Fibroblast of pulmonary artery (primary cell): ENCODE measurements around the gene HCN2.

ENCODE experiments used
- DNase-seq: peaks from one replicate; pipeline ENCODE4 v3.0.0-alpha.2; 2010; ENCODE audit warnings: low read depth
- H3K4me3 ChIP-seq: replicated peaks from 2 replicates; pipeline ENCODE4 v1.5.1; 2011; ENCODE audit warnings: low read depth, mild to moderate bottlenecking, control low read depth, low read length, moderate library complexity
- CTCF ChIP-seq: IDR thresholded peaks from 2 replicates; pipeline ENCODE4 v1.5.1; 2011; ENCODE audit warnings: mild to moderate bottlenecking, control low read depth, low read length, inconsistent platforms; ENCODE audit errors: missing control alignments

Gene HCN2

DNA sequence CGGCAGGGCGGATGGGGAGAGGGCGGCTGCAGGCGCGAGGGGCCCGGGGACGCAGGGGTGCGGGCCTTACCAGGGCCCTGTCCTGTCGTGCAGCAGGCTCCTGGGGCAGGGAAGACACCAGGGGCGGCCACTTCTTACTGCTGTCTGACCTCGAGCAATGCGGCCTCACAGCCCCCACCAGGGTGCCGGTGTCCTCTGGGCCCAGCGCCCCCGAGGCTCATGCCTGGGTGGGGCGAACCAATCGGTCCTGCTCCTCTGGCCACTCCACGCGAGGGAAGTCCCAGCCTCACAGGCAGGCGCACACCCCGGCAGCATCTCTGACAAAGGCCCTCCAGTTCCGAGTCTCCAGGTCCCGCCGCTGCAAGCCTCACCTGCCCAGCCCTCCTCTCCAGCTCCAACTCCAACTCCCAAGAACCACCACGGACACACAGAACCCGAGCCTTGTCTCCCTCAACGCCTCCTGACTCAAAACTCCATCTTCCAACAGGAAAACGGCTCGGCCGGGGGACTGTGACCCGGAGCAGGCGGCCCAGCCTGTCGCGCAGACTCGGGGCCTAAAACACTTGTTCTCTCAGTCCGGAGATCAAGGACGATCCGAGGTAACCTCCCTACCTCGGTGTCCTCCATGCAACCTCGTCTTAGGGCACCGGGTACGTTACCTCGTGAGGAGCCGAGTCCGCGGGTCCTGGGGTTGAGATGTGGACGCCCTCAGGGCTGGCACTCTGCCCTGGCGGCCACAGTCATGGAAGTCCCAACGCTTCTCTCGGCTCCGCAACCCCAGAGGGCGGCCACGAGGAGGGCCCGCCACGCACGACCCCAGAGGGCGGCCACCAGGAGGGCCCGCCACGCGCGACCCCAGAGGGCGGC, 56.5 kb downstream of the HCN2 start:
- no peak overlapping the region for H3K4me3 ChIP-seq
- no peak for TF ChIP-seq CTCF
- DNase-seq: no peak

DNA sequence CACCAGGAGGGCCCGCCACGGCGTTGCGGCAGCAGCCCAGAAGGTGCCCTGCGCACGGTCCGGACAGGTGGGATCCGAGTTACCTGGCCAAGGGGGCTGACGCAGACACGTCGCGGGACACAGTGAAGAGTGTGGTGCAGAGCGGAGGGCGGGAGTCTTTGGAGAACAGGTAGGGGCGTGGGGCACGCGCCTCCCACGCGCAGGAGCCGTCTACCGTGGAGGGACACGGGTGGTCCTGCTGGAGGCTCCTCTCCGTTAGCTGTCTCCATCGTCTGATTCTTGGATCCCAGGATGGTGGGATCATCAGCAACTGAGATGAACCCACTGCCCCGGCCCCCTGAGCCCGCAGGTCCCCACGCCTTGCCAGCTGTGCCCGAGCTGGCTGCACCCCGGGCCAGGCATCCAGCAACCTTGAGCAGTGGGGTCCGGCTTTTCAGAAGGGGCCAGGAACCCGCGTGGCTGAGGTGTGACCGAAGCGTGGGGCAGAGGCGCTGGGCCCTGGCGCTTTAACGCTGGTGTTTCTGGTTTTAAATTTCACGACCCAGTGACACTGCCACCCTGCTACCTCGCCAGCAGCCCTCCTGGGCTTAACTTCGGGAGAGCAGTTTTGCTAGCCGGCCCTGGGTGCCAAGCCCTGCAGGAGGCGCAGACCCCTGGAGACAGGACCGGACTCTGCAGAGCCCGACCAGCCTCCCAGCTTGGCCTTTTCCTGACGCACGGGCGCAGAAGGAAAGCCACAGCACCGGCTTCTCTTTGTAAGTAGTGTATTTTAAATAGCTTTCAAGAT, 57.3 kb downstream of the HCN2 start:
- no peak for TF ChIP-seq CTCF
- no peak for DNase-seq
- H3K4me3 ChIP-seq: no peak overlapping the region

GRCh38 chr19:647566-648284, 58.0 kb downstream of the HCN2 start:
- no peak overlapping the region for H3K4me3 ChIP-seq
- TF ChIP-seq CTCF: no peak
- DNase-seq: no peak

DNA sequence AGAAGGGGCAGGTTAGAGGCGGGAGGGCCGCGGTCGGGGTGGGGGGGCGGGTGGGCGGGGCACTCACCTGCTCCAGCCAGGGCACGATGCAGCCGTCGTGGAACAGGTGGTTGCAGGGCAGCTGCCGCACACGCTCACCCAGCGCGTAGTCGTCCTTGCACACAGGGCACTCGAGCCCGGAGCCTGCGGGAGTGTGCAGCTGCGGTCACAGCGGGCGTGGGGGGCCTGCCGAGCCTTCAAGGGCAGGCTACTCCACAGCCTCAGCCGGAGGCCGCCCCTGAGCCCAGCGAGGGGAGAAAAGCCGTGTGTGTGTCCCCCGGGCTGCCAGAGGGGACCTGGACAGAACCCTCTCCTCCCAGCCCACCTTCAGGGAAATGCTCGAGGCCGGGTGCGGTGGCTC, 58.6 kb downstream of the HCN2 start:
- DNase-seq: no peak
- no peak overlapping the region for H3K4me3 ChIP-seq
- TF ChIP-seq CTCF: no peak

DNA sequence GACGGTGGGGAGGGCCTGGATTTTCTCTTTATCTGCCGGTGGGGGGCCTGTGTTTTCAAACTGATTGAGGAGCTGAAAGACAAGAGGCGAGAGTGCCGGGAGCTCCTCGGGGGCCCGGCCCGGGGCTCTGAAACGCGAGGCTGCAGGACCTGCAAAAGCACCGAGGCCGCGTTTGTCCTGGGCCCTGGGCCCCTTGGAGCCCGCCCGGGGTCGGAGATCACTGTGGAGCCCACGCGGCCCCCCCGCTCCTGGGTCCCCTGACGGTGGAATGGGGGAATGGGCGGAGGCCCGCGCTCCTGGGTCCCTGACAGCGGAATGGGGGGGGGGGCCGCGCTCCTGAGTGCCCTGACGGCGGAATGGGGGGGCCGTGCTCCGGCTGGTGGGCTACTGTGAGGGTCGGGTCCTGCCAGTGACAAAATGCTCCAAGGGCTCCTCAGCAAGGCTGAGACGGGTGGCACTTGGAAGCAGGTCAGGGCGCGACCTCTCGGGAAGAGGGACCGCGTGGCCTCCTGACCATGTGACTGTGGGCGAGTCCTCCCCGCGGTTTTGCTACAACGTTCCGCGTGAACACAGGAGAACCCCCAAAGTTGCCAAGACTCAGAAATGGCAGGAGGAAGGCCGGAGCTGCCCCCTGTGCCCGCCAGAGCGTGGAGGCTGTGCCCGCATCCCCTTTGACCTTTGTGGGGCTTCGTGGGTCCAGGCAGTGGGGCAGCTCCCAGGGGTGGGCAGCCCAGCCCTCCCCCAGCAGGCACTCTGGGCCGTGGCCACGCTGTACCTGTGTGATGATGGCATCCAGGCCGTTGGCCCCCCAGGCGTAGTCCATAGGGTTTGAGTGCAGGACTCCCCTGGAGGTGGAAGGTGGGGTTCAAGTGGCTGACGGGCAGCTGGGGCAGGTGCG, 59.5 kb downstream of the HCN2 start:
- no peak for TF ChIP-seq CTCF
- DNase-seq: no peak

GRCh38 chr19:650121-650520, 60.4 kb downstream of the HCN2 start:
- H3K4me3 ChIP-seq: no peak overlapping the region
- DNase-seq: no peak
- no peak for TF ChIP-seq CTCF

More for the DNA sequence above, 59.5 kb downstream of the HCN2 start:
- H3K4me3 ChIP-seq: no peak overlapping the region
